Glutamatergic neuron (in vitro differentiated cells): ENCODE results near the gene FAM98B. TPM values are rescaled to one million over a fixed set of nuclear protein-coding genes. Genes with fewer than 3 reads are reported as not detected.

Source experiments
- DNase-seq: peaks from one replicate; pipeline ENCODE4 v3.0.0; 2022
- H3K27ac Mint-ChIP-seq: one replicate; pipeline ENCODE4 v1.8.0; 2020; ENCODE audit warnings: mild to moderate bottlenecking, mixed read lengths, inconsistent platforms; ENCODE audit not compliant: unreplicated experiment
- H3K27me3 Mint-ChIP-seq: one replicate; pipeline ENCODE4 v1.8.0; 2020; ENCODE audit warnings: mild to moderate bottlenecking, moderate library complexity, mixed read lengths, inconsistent platforms; ENCODE audit not compliant: unreplicated experiment
- H3K36me3 Mint-ChIP-seq: one replicate; pipeline ENCODE4 v1.8.0; 2020; ENCODE audit warnings: mild to moderate bottlenecking, mixed read lengths, inconsistent platforms; ENCODE audit not compliant: unreplicated experiment
- H3K4me1 Mint-ChIP-seq: one replicate; pipeline ENCODE4 v1.8.0; 2020; ENCODE audit warnings: mild to moderate bottlenecking, low read depth, mixed read lengths, inconsistent platforms; ENCODE audit not compliant: unreplicated experiment
- H3K4me3 Mint-ChIP-seq: one replicate; pipeline ENCODE4 v1.8.0; 2020; ENCODE audit warnings: mild to moderate bottlenecking, mixed read lengths, inconsistent platforms; ENCODE audit not compliant: unreplicated experiment
- H3K9me3 Mint-ChIP-seq: one replicate; pipeline ENCODE4 v1.8.0; 2020; ENCODE audit warnings: mild to moderate bottlenecking, moderate library complexity, mixed read lengths, inconsistent platforms; ENCODE audit not compliant: unreplicated experiment
- CTCF ChIP-seq: fragments of 200-600 bp; sonication (generic); IDR thresholded peaks from one replicate; pipeline ENCODE4 v1.5.0; 2021; ENCODE audit not compliant: partially characterized antibody, unreplicated experiment
- long read RNA-seq: library from polyadenylated mRNA; unstranded; transcript quantifications from one replicate; pipeline ENCODE4 v2.0.0, GENCODE V29; 2020; ENCODE audit not compliant: unreplicated experiment
- total RNA-seq: library from RNA; stranded (reverse); fragmentation: NEBNext Ultra II Directional; extraction: Animal tissue kit (Norgen Biotek cat#: 25700); gene quantifications from one replicate; pipeline ENCODE4 v1.2.1, GENCODE V29; 2021; ENCODE audit not compliant: unreplicated experiment

The FAM98B gene
- total RNA-seq: 19.9 TPM
- long read RNA-seq, partial matches to known transcripts: 0 of 4 reads
- long read RNA-seq, other reads (novel, unspliced or antisense): 1 of 4 reads

DNA sequence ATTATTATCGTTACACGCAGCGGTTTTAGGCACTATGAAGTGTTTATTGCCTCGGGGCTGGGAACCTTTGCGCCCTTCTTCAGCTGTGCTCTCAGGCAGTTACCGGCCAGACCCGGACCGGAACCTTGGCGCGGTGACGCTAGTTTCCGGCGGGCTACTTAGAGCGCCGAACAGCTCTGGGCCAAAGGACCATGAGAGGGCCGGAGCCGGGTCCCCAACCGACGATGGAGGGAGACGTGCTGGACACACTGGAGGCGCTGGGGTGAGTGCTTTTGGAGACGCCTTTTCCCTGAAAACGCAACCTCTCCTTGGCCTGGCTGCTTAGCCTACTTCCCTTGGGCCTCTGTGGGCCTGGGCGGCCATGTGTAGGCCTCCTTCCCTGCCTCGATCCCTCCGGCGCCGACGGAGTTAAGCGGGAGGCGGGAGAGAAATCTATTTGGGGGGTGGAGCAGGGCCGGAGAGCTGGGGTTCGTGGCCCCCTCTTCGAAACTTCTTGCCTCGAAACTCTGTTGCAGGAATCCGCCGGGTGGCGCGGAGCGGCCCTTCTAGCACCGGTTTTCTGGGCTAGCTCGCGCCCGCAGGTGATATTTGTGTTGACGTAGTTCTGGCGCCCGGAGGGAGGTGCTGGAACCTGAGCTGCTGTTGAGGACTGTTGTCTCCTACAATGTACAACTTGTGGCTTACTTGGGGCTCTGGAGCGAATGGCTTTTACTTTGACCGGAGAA, at the start of gene FAM98B:
TSS of gene FAM98B (plus strand) at position 157 of the 725 bp plus-strand sequence. CDS start at position 192, 35 bp downstream.
- H3K4me3 Mint-ChIP-seq: peak within 1 kb of the TSS; percentile 96
- peaks cover 4% of the 10 kb centered on the region for H3K27me3 Mint-ChIP-seq
- no peaks in the 10 kb centered on the region for H3K36me3 Mint-ChIP-seq
- peak within 1 kb of the TSS; percentile 96 for H3K27ac Mint-ChIP-seq
- H3K9me3 Mint-ChIP-seq: peaks cover 2% of the 10 kb centered on the region
- no peak for TF ChIP-seq CTCF
- DNase-seq: peak; percentile 96
- peaks cover 3% of the 10 kb centered on the region for H3K4me1 Mint-ChIP-seq

DNA sequence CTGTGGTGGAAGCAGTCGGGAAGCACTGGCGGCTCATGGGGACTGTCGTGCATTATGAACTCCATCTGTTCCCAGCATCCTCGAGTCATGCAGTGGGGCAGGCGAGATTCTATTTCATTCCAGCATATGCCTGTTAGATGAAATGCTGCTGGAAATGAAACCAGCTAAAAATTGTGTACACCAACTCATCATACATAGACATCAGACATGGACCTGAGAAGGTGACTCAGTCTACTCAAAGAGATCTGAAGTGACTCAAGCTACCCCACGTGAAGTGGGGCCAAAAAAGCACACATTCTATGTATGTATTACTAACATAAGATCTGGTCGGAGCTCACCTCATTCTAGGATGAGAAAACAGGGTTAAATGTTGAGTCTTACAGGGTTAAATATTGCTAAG, 47.5 kb upstream of the FAM98B start:
- TF ChIP-seq CTCF: no peak
- H3K27me3 Mint-ChIP-seq: peaks cover 2% of the 10 kb centered on the region
- H3K4me3 Mint-ChIP-seq: no peak overlapping the region
- peaks cover 1% of the 10 kb centered on the region for H3K9me3 Mint-ChIP-seq
- no peak for DNase-seq
- peaks cover 11% of the 10 kb centered on the region for H3K4me1 Mint-ChIP-seq
- peak overlapping the region; percentile 23 for H3K27ac Mint-ChIP-seq
- peaks cover 6% of the 10 kb centered on the region for H3K36me3 Mint-ChIP-seq

DNA sequence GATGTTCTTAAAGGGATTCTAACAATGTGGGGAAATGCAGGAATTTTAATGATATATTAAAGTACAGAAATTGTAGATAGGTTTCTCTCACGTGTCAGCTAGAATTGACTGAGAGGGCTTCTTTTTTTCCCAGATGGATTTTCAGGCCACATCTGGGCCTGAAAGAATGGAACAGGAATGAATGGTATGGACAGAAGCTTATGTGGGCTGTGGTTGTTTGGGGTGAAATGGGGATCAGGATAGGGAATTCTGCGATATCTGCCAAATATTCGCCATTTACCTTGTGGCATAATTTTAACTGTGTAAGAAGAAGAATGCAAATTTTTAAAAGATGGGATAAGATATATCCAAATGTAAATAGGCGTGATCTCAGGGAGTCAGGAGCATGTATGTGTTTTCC, 45.4 kb upstream of the FAM98B start:
- no peak for TF ChIP-seq CTCF
- peaks cover 4% of the 10 kb centered on the region for H3K27me3 Mint-ChIP-seq
- H3K4me1 Mint-ChIP-seq: peaks cover 14% of the 10 kb centered on the region
- no peaks in the 10 kb centered on the region for H3K36me3 Mint-ChIP-seq
- no peak for DNase-seq
- no peak overlapping the region for H3K27ac Mint-ChIP-seq
- peaks cover 1% of the 10 kb centered on the region for H3K9me3 Mint-ChIP-seq
- H3K4me3 Mint-ChIP-seq: no peak overlapping the region

DNA sequence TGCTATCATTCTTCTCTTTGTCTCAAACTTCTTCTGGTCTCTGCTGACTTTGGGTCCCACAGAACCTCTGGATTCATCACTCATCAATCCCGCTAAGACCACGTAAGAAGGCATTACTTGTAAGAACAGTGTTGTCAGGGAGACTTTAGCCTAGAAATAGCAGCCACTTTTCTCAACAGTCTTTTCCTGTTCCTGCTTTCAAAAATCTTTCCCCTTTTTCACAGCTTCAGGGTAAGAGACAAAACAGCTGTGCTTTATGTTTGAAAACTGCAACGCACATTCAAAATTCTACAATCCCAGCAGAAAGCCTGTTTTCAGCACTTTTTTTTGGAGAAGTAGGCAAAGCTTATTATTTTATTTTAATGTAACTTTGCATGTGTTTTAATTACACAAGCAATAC, 42.0 kb upstream of the FAM98B start:
- no peak for TF ChIP-seq CTCF
- H3K4me3 Mint-ChIP-seq: no peak overlapping the region
- H3K36me3 Mint-ChIP-seq: no peaks in the 10 kb centered on the region
- no peaks in the 10 kb centered on the region for H3K9me3 Mint-ChIP-seq
- H3K27me3 Mint-ChIP-seq: peaks cover 2% of the 10 kb centered on the region
- no peak overlapping the region for H3K27ac Mint-ChIP-seq
- no peak for DNase-seq
- peaks cover 3% of the 10 kb centered on the region for H3K4me1 Mint-ChIP-seq

DNA sequence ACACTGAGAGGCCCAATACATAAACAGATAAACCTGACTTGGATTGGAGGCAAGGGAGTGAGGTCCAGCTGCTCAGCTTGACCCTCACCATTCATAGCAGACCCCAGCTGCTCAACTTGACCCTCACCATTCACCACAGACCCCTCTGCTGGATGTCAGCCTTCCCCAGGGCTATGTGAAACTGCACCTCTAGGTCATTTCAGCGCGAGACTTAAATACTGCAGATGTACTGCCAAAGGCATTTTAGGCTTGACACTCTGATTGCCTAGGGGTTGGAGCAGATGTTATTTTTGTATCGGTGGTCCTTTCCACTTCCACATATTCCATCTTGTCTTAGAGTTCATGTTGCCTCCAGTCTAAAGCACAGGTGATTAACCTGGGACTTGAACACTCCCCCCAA, 41.5 kb upstream of the FAM98B start:
- no peak for DNase-seq
- Mint-ChIP-seq H3K4me1 (peaks cover 3% of the 10 kb centered on the region), H3K4me3 (no peak overlapping the region), H3K36me3 (no peaks in the 10 kb centered on the region), H3K27ac (no peak overlapping the region), H3K9me3 (no peaks in the 10 kb centered on the region), H3K27me3 (peaks cover 2% of the 10 kb centered on the region)
- no peak for TF ChIP-seq CTCF
